ENCODE results near the gene PNMA8C. TPM values are rescaled to one million over a fixed set of nuclear protein-coding genes. Genes with fewer than 3 reads are reported as not detected.
A peak's percentile ranks its signal among the peaks of the same experiment; 100 is the strongest.
"Not testable (repeated sequence)": the region's sequence is repeated elsewhere in the genome, so short reads cannot be mapped to it uniquely, and the experiment has no call there.

PNMA8C gene
- total and polyA plus RNA-seq, 8 donors, result 0.05 to 0.18 TPM; not detected in 6

- Histone ChIP-seq H3K4me1 (peaks cover 14 to 38% (median 26%) of the 10 kb centered on the region in 4 donors), H3K27ac (peak overlapping the region in 4 of 5 donors; percentile 3 to 50 (median 19)), H3K9me3 (no peaks in the 10 kb centered on the region), H3K4me3 (no peak overlapping the region), H3K36me3 (peaks cover 36 to 79% (median 75%) of the 10 kb centered on the region in 4 donors), H3K27me3 (no peaks in the 10 kb centered on the region)
- WGBS, 5 donors, result 36 to 44% (median 39%) methylated on average over 2 of the region's 2 CpGs
- TF ChIP-seq EP300 (IDR thresholded peaks at IDR 0.05), result no peak
- TF ChIP-seq POLR2AphosphoS5 (IDR thresholded peaks at IDR 0.05), result no peak
- TF ChIP-seq POLR2A (IDR thresholded peaks at IDR 0.05), result no peak
- TF ChIP-seq CTCF (IDR thresholded peaks at IDR 0.05), result no peak
- intact Hi-C loops (cut with DNase I; ENCODE audit: low total_unique reads), result no loop called here
- peak in 1 of 2 donors; percentile 75 for DNase-seq
Measured at GRCh38 chr19:46378268-46378667, 50.5 kb downstream of the PNMA8C start.

DNA sequence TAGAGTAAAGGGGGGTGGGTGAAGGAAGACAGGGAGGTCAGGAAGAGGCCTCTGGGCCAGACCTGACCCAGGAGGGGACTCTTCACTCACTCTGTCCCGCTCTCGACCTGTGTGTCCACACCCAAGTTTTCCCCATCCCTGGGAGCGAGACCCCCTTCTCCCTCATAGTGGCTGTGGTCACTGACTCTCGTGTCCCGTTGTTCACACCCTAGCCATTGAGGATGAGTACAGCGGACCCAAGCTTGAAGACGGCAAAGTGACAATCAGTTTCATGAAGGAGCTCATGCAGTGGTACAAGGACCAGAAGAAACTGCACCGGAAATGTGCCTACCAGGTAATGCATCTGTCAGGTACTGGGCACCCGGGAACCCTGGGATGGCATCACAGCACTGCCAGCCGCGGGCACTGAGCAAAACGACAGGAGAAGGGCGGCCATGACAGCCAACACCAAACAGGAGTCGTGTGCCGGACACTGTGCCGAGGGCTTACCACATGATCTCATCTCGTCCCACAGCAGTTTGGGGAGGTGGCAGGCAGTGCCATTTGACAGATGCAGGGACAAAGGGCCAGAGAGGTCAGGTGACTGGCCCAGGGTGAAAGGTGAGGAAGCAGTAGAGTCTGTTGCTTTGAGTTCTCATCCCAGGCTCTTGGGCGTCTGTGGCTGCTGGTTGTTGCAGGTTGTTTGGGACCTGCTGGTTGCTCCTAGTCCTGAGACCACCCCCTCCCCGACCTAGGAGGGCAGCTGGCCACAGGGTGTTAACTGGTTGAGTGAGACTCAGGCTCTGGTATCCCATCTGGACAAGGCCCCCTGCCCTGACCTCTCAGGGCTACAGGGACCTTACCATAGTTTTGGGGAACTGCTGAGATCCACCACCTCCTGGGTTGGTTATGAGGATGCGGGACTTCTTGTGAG, 52.2 kb downstream of the PNMA8C start:
- Histone ChIP-seq H3K27me3 (no peaks in the 10 kb centered on the region), H3K4me1 (peaks cover 24 to 56% (median 44%) of the 10 kb centered on the region in 4 donors), H3K9me3 (no peaks in the 10 kb centered on the region), H3K27ac (peak overlapping the region in 1 of 5 donors; percentile 50), H3K36me3 (peaks cover 22 to 62% (median 59%) of the 10 kb centered on the region in 4 donors), H3K4me3 (no peak overlapping the region)
- DNase-seq, result no peak
- intact Hi-C loops (cut with DNase I; ENCODE audit: low total_unique reads), result no loop called here
- no peak for TF ChIP-seq EP300 (IDR thresholded peaks at IDR 0.05)
- TF ChIP-seq POLR2AphosphoS5 (IDR thresholded peaks at IDR 0.05), result no peak
- TF ChIP-seq POLR2A (IDR thresholded peaks at IDR 0.05), result no peak
- TF ChIP-seq CTCF (IDR thresholded peaks at IDR 0.05), result no peak
- WGBS, 5 donors, result 93 to 96% (median 95%) methylated on average over 19 to 20 of the region's 20 CpGs

DNA sequence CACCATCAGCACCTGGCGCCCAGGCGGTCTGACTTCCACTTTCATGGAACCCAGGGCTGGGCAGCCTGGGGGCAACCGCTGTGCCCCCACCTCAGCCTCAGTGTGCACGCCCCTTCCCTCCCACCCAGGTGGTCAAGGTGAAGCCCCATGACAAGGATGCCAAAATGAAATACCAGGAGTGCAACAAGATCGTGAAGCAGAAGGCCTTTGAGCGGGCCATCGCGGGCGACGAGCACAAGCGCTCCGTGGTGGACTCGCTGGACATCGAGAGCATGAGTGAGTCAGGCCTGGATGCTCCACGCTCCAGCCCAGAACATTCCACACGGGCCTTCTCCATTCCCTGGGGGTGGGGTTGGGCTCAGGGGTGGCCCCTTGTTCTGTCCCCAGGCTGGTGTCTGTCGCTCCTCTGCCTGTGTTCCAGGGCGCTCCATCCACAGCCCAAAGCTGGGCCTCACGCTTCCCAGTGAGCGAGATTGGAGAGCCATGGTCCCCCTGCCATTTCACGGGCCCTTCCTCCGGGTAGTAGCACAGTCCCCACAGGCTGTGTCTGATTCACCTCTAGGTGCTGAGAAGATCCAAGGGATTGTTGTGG, 53.2 kb downstream of the PNMA8C start:
- WGBS, 5 donors, result 95 to 98% (median 96%) methylated on average over 18 to 22 of the region's 22 CpGs
- H3K27ac ChIP-seq; intact Hi-C loops (cut with DNase I; ENCODE audit: low total_unique reads); H3K4me3 ChIP-seq; H3K9me3 ChIP-seq; DNase-seq; H3K27me3 ChIP-seq: not testable (repeated sequence)
- Histone ChIP-seq H3K36me3 (peaks cover 23 to 56% (median 54%) of the 10 kb centered on the region in 4 donors), H3K4me1 (peaks cover 24 to 63% (median 48%) of the 10 kb centered on the region in 4 donors)

Other genes with a start within 250 kb of the PNMA8C start
- gene IGFL1, start 199.2 kb downstream of the PNMA8C start, total RNA-seq, result not detected
- under 1 TPM in 2 of 3 donors, not detected in 1; 0.50 to 0.88 TPM for gene IGFL1, start 199.2 kb downstream of the PNMA8C start, polyA plus RNA-seq
- 100 to 1,000 TPM in 4 of 5 donors, 10 to 100 TPM in 1; 83.2 to 235 (median 144) TPM for gene HIF3A, start 131.9 kb downstream of the PNMA8C start, total RNA-seq
- 10 to 100 TPM; 17.6 to 22.0 (median 20.5) TPM for gene HIF3A, start 131.9 kb downstream of the PNMA8C start, polyA plus RNA-seq
- 100 to 1,000 TPM in 1 of 5 donors, 10 to 100 TPM in 4; 54.5 to 124 (median 82.0) TPM for gene PPP5C, start 81.8 kb downstream of the PNMA8C start, total RNA-seq
- 10 to 100 TPM; 29.6 to 39.3 (median 35.4) TPM for gene PPP5C, start 81.8 kb downstream of the PNMA8C start, polyA plus RNA-seq
- gene CCDC8, start 15.4 kb downstream of the PNMA8C start, total RNA-seq, result 10 to 100 TPM in 1 of 5 donors, under 1 TPM in 2, not detected in 2; 0.29 to 22.9 (median 0.89) TPM
- gene CCDC8, start 15.4 kb downstream of the PNMA8C start, polyA plus RNA-seq, result 1 to 10 TPM; 1.4 to 4.4 (median 3.8) TPM
- gene PNMA8A, start 42.6 kb upstream of the PNMA8C start, total RNA-seq, result 1 to 10 TPM in 2 of 5 donors, under 1 TPM in 1, not detected in 2; 0.43 to 4.8 (median 3.1) TPM
- gene PNMA8A, start 42.6 kb upstream of the PNMA8C start, polyA plus RNA-seq, result 1 to 10 TPM; 1.1 to 1.5 (median 1.3) TPM
- 1 to 10 TPM in 2 of 5 donors, under 1 TPM in 2, not detected in 1; under 0.01 to 4.1 (median 0.72) TPM for gene PNMA8B, start 66.9 kb upstream of the PNMA8C start, total RNA-seq
- 1 to 10 TPM in 1 of 3 donors, under 1 TPM in 2; 0.40 to 1.1 (median 0.76) TPM for gene PNMA8B, start 66.9 kb upstream of the PNMA8C start, polyA plus RNA-seq
- gene CALM3, start 172.4 kb upstream of the PNMA8C start, total RNA-seq, result 100 to 1,000 TPM in 4 of 5 donors, 10 to 100 TPM in 1; 94.7 to 147 (median 106) TPM
- gene CALM3, start 172.4 kb upstream of the PNMA8C start, polyA plus RNA-seq, result 100 to 1,000 TPM in 2 of 3 donors, 10 to 100 TPM in 1; 84.2 to 203 (median 174) TPM
- 1 to 10 TPM in 3 of 5 donors, not detected in 2; 1.8 to 6.7 (median 5.8) TPM for gene PTGIR, start 196.2 kb upstream of the PNMA8C start, total RNA-seq
- 1 to 10 TPM; 1.6 to 1.7 (median 1.6) TPM for gene PTGIR, start 196.2 kb upstream of the PNMA8C start, polyA plus RNA-seq
- gene GNG8, start 207.3 kb upstream of the PNMA8C start, total RNA-seq, result not detected
- gene GNG8, start 207.3 kb upstream of the PNMA8C start, polyA plus RNA-seq, result not detected
- gene DACT3, start 232.2 kb upstream of the PNMA8C start, total RNA-seq, result 10 to 100 TPM in 4 of 5 donors, 1 to 10 TPM in 1; 9.7 to 29.9 (median 11.1) TPM
- 10 to 100 TPM in 1 of 3 donors, 1 to 10 TPM in 2; 6.1 to 10.5 (median 6.4) TPM for gene DACT3, start 232.2 kb upstream of the PNMA8C start, polyA plus RNA-seq